ENCODE measurements around the gene HMBS. TPM values are rescaled to one million over a fixed set of nuclear protein-coding genes. Genes with fewer than 3 reads are reported as not detected.

The HMBS gene
- total and polyA plus RNA-seq, 2 of the 8 experiments (the other 6 are each of a cell fraction or from before 2014, with no cell fraction given) = 69.3 to 109 TPM

DNA sequence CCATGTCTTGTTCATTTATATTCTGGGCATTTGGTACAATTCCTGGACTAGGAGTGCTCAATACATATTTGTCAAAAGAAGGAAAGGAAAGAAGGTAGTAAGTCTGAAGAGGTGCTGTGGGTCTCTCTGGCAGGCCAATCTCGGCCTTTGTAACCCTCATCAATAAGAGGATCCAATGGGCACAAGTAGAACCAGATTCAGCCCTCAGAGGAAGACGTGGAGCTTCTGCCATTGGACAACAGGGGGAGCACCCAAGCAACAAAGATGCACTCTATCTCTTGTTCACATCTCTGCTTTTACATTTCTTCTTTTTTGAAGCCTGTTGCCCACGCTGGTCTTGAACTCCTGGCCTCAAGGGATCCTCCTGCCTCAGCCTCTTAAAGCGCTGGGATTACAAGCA lies 19.3 kb upstream of the HMBS start:
- FAIRE-seq (no peak), DNase-seq (ENCODE audit: low read depth in 1 of 2, low spot score in 2 of 2) (no peak)
- CTCF ChIA-PET (ENCODE audit: partially characterized antibody) = interaction anchor here (1.0 to 1.4 kb wide), 4 partner anchors 20 to 272 kb away, joined by 3 to 4 read pairs (median 3); no protein-coding TSS in a partner anchor

More for the DNA sequence above, 19.3 kb upstream of the HMBS start:
- Histone ChIP-seq H3K56ac (replicated peaks; ENCODE audit: insufficient read length, low read depth, low read length) (no peak overlapping the region), H3K9me3 (ENCODE audit: insufficient read depth in 2 of 2, low read depth in 1 of 2, low read length in 1 of 2) (no peaks in the 10 kb centered on the region), H4K5ac (ENCODE audit: insufficient read length, low read depth, low read length) (no peak overlapping the region), H3K27me3 (replicated peaks in 1 of 4; ENCODE audit: control insufficient read depth in 3 of 4, extremely low read depth in 1 of 4, insufficient read depth in 3 of 4, low read length in 3 of 4) (no peaks in the 10 kb centered on the region), H3K18ac (ENCODE audit: extremely low read depth, low read length) (no peak overlapping the region), H2BK5ac (ENCODE audit: low read depth, low read length) (no peak overlapping the region), H2BK20ac (ENCODE audit: low read length) (no peak overlapping the region), H4K20me1 (replicated peaks in 1 of 2; ENCODE audit: control insufficient read depth in 1 of 2, insufficient read depth in 2 of 2, low read length in 2 of 2) (no peaks in the 10 kb centered on the region), H3K4me2 (ENCODE audit: insufficient read depth in 1 of 2, low read depth in 2 of 2, low read length in 2 of 2) (no peak overlapping the region), H2BK15ac (ENCODE audit: low read length) (no peak overlapping the region), H2AFZ (ENCODE audit: low read length) (no peak overlapping the region), H3K27ac (ENCODE audit: low read depth, low read length) (no peak overlapping the region), H3K4me3 (ENCODE audit: extremely low read depth in 1 of 4, insufficient read depth in 2 of 4, low read depth in 3 of 4, low read length in 4 of 4) (no peak overlapping the region), H3K36me3 (ENCODE audit: control insufficient read depth in 2 of 4, insufficient read depth in 4 of 4, low read length in 3 of 4) (peaks cover 0 to 5% (median 4%) of the 10 kb centered on the region in 4 experiments; a peak in 5 of 8 replicates), H3K79me1 (ENCODE audit: low read depth, low read length) (no peaks in the 10 kb centered on the region; the same call in 1 of the 2 replicates), H2BK12ac (ENCODE audit: low read depth, low read length) (no peak overlapping the region), H3K14ac (ENCODE audit: insufficient read length) (no peak overlapping the region), H2AK5ac (ENCODE audit: low read depth, low read length) (no peak overlapping the region), H3K4ac (replicated peaks; ENCODE audit: insufficient read length, low read depth, low read length) (no peak overlapping the region), H3K9ac (replicated peaks in 1 of 4; ENCODE audit: extremely low read depth in 1 of 4, low read depth in 3 of 4, low read length in 3 of 4) (no peak overlapping the region), H4K8ac (ENCODE audit: extremely low read depth, insufficient read depth, low read length) (no peak overlapping the region), H4K91ac (replicated peaks; ENCODE audit: insufficient read length, low read length) (no peak overlapping the region), H3K23ac (ENCODE audit: insufficient read length) (no peak overlapping the region), H2BK120ac (replicated peaks; ENCODE audit: low read depth, low read length) (no peak overlapping the region), H3K23me2 (ENCODE audit: low read depth, low read length) (no peaks in the 10 kb centered on the region; the same call in 1 of the 2 replicates), H3K79me2 (ENCODE audit: control insufficient read depth in 1 of 2, insufficient read depth in 2 of 2, low read length in 2 of 2) (peaks cover 0 to 13% of the 10 kb centered on the region in 2 experiments; a peak in 2 of 4 replicates), H3K4me1 (replicated peaks in 1 of 4; ENCODE audit: control insufficient read depth in 3 of 4, insufficient read depth in 4 of 4, low read length in 3 of 4) (no peaks in the 10 kb centered on the region; a peak in 1 of 7 replicates)
- POLR2A ChIA-PET (ENCODE audit: partially characterized antibody) = interaction anchor here (0.8 to 1.5 kb wide), 5 partner anchors 9 to 50 kb away, joined by 3 to 4 read pairs (median 3); partner anchors contain the start of genes HYOU1, RPS25 and TRAPPC4
- peak; percentile 36 to 46 for TF ChIP-seq RAD21 (IDR thresholded peaks at IDR 0.05 in 1 of 2, conservative IDR thresholded peaks at IDR 0.05 in 1 of 2; ENCODE audit: low read depth in 2 of 2, low read length in 2 of 2)
- TF ChIP-seq, protein P1, sequence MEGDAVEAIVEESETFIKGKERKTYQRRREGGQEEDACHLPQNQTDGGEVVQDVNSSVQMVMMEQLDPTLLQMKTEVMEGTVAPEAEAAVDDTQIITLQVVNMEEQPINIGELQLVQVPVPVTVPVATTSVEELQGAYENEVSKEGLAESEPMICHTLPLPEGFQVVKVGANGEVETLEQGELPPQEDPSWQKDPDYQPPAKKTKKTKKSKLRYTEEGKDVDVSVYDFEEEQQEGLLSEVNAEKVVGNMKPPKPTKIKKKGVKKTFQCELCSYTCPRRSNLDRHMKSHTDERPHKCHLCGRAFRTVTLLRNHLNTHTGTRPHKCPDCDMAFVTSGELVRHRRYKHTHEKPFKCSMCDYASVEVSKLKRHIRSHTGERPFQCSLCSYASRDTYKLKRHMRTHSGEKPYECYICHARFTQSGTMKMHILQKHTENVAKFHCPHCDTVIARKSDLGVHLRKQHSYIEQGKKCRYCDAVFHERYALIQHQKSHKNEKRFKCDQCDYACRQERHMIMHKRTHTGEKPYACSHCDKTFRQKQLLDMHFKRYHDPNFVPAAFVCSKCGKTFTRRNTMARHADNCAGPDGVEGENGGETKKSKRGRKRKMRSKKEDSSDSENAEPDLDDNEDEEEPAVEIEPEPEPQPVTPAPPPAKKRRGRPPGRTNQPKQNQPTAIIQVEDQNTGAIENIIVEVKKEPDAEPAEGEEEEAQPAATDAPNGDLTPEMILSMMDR (IDR thresholded peaks at IDR 0.05; ENCODE audit: control extremely low read depth in 1 of 3, insufficient read depth in 1 of 3, low read depth in 1 of 3, low read length in 3 of 3) = peak; percentile 45 to 73 (median 49)
- TF ChIP-seq SP4 (IDR thresholded peaks at IDR 0.05; ENCODE audit: low read length) = no peak
- 0 out of 2 replicates have a peak, but pooled peaks have one; percentile 14 for TF ChIP-seq CREB1 (IDR thresholded peaks at IDR 0.05)
- no peak for TF ChIP-seq CHD2 (IDR thresholded peaks at IDR 0.05; ENCODE audit: low read length)
- WGBS, 2 experiments (ENCODE audit: extremely low coverage in 1 of 2, insufficient coverage in 1 of 2, insufficient read length in 1 of 2, insufficient replicate concordance in 2 of 2, low coverage in 1 of 2, low lambda C conversion rate in 2 of 2, missing lambda C conversion rate in 1 of 2) = 49% methylated on average over 4 of the region's 4 CpGs; no CpG with 5 or more reads in 1 of the 2 experiments
